SU-DHL-6 (cell line): ENCODE data around the gene L3MBTL4.

Source experiments
- CTCF ChIP-seq: fragments of 200-600 bp; sonication (generic); IDR thresholded peaks from one replicate; pipeline ENCODE4 v1.5.1; 2017; ENCODE audit warnings: antibody characterized with exemption, mild to moderate bottlenecking, low read length, moderate library complexity; ENCODE audit not compliant: insufficient read depth, poor library complexity, severe bottlenecking
- EZH2phosphoT487 ChIP-seq: fragments of 200-600 bp; sonication (generic), shearing (Covaris generic); conservative IDR thresholded peaks from 2 replicates; pipeline ENCODE4 v1.6.1; 2018; ENCODE audit warnings: mild to moderate bottlenecking, antibody characterized with exemption, low read length, moderate library complexity, mixed read lengths

- TF ChIP-seq CTCF = no peak
- no peak for TF ChIP-seq EZH2phosphoT487
Measured at GRCh38 chr18:6284761-6285160, 129.9 kb downstream of the L3MBTL4 start.
